A549 (cell line): Measurements from ENCODE around the gene MAPKAP1. TPM values are rescaled to one million over a fixed set of nuclear protein-coding genes. Genes with fewer than 3 reads are reported as not detected.

ENCODE experiments used
- ATAC-seq, 2 experiments: fragments of 200-7000 bp in 1 of 2; fragments of >200 bp in 1 of 2; cut with Nextera tagmentation in 1 of 2; cut with Tn5 transposase in 1 of 2; 3 replicates each; pipeline versions ENCODE4 v1.8.0 to v1.9.1; 2018 to 2020; ENCODE audit warnings: mild to moderate bottlenecking in 1 of 2, moderate library complexity in 1 of 2
- CTCF ChIA-PET: fragments of 300-600 bp; sonication (Branson Sonifier 250); formaldehyde crosslinking; extraction: SDS; loops from one replicate; lab custom pipeline; 2021; ENCODE audit warnings: antibody characterized with exemption, inconsistent platforms; lab: Yijun Ruan, JAX
- POLR2A ChIA-PET: fragments of 350-600 bp; formaldehyde crosslinking; extraction: SDS; loops from one replicate; lab custom pipeline; 2021; ENCODE audit warnings: antibody characterized with exemption, inconsistent platforms; lab: Yijun Ruan, JAX
- DNase-seq, 2 experiments: peaks; one replicate each; pipeline versions ENCODE4 v3.0.0 to v3.0.0-alpha.2; 2011 to 2016; ENCODE audit warnings: low read depth in 1 of 2, low spot score in 1 of 2
- FAIRE-seq: peaks from 2 replicates; lab custom pipeline; 2011; peaks lifted over from hg19 to GRCh38; lab: Jason Lieb, UNC
- H3K27ac ChIP-seq, 2 experiments: fragments of >200 bp; sonication (Bioruptor Twin); formaldehyde crosslinking; 3 replicates each; pipeline ENCODE4 v1.5.1; 2016 to 2017
- H3K4me1 ChIP-seq: fragments of >200 bp; sonication (Bioruptor Twin); formaldehyde crosslinking; 3 replicates; pipeline ENCODE4 v1.6.1; 2016
- H3K4me2 ChIP-seq: fragments of >200 bp; sonication (Bioruptor Twin); formaldehyde crosslinking; 3 replicates; pipeline ENCODE4 v1.6.1; 2016
- H3K4me3 ChIP-seq: fragments of >200 bp; sonication (Bioruptor Twin); formaldehyde crosslinking; 3 replicates; pipeline ENCODE4 v1.5.1; 2016
- H3K9me3 ChIP-seq: fragments of >200 bp; sonication (Bioruptor Twin); formaldehyde crosslinking; 3 replicates; pipeline ENCODE4 v1.6.1; 2016
- BHLHE40 ChIP-seq: IDR thresholded peaks from 2 replicates; pipeline ENCODE4 v1.6.1; 2012; ENCODE audit warnings: low read depth, low read length, inconsistent platforms
- CEBPB ChIP-seq, 2 experiments: fragments of >200 bp in 1 of 2; sonication (Bioruptor Twin) in 1 of 2; formaldehyde crosslinking in 1 of 2; IDR thresholded peaks; 2 replicates each; pipeline ENCODE4 v1.6.1; 2012 to 2016
- CHD2 ChIP-seq: fragments of 150-350 bp; IDR thresholded peaks from 2 replicates; pipeline ENCODE4 v1.6.1; 2014; ENCODE audit warnings: low read length; ENCODE audit not compliant: partially characterized antibody
- EHF ChIP-seq: fragments of 250-450 bp; sonication (Bioruptor Pico); IDR thresholded peaks from 2 replicates; pipeline ENCODE4 v1.5.0; 2020; ENCODE audit warnings: mild to moderate bottlenecking
- EHMT2 ChIP-seq: fragments of 200-600 bp; sonication (generic); IDR thresholded peaks from 2 replicates; pipeline ENCODE4 v1.6.1; 2016; ENCODE audit warnings: antibody characterized with exemption, low read depth, mild to moderate bottlenecking, moderate library complexity
- EP300 ChIP-seq, 2 experiments: fragments of >200 bp; sonication (Bioruptor Twin); formaldehyde crosslinking; IDR thresholded peaks; 2 replicates in 1 of 2; 3 replicates in 1 of 2; pipeline ENCODE4 v1.6.1; 2016 to 2017
- ESRRA ChIP-seq: fragments of 150-350 bp; IDR thresholded peaks from 2 replicates; pipeline ENCODE4 v1.6.1; 2014; ENCODE audit warnings: mild to moderate bottlenecking, low read length, borderline replicate concordance
- GATA3 ChIP-seq: IDR thresholded peaks from 2 replicates; pipeline ENCODE4 v1.6.1; 2012; ENCODE audit warnings: borderline replicate concordance
- HEYL ChIP-seq: fragments of 250-450 bp; sonication (Bioruptor Pico); IDR thresholded peaks from 2 replicates; pipeline ENCODE4 v1.8.0; 2021; ENCODE audit warnings: mild to moderate bottlenecking, moderate library complexity
- HOXA7 ChIP-seq: fragments of 250-450 bp; sonication (Bioruptor Pico); IDR thresholded peaks from 2 replicates; pipeline ENCODE4 v1.5.0; 2020; ENCODE audit warnings: mild to moderate bottlenecking, moderate library complexity
- HOXB5 ChIP-seq: fragments of 250-450 bp; sonication (Bioruptor Pico); IDR thresholded peaks from 2 replicates; pipeline ENCODE4 v1.5.0; 2020; ENCODE audit warnings: mild to moderate bottlenecking, moderate library complexity
- KDM5A ChIP-seq: fragments of 200-600 bp; sonication (generic); IDR thresholded peaks from 2 replicates; pipeline ENCODE4 v1.6.1; 2016; ENCODE audit warnings: antibody characterized with exemption, mild to moderate bottlenecking
- NPAS2 ChIP-seq: fragments of 250-450 bp; sonication (Bioruptor Pico); IDR thresholded peaks from 2 replicates; pipeline ENCODE4 v1.8.0; 2022; ENCODE audit warnings: mild to moderate bottlenecking, moderate library complexity, borderline replicate concordance
- NR3C1 ChIP-seq: fragments of >200 bp; sonication (Bioruptor Twin); formaldehyde crosslinking; IDR thresholded peaks from 3 replicates; pipeline ENCODE4 v1.6.1; 2017
- PHF8 ChIP-seq: fragments of 200-600 bp; sonication (generic); IDR thresholded peaks from 2 replicates; pipeline ENCODE4 v1.6.1; 2016; ENCODE audit warnings: low read depth, mild to moderate bottlenecking, antibody characterized with exemption, moderate library complexity, borderline replicate concordance
- RAD21 ChIP-seq, 2 experiments: fragments of >200 bp in 1 of 2; sonication (Bioruptor Twin) in 1 of 2; formaldehyde crosslinking in 1 of 2; IDR thresholded peaks in 1 of 2; conservative IDR thresholded peaks in 1 of 2; 2 replicates in 1 of 2; 3 replicates in 1 of 2; pipeline ENCODE4 v1.6.1; 2012 to 2018; ENCODE audit warnings: inconsistent platforms in 1 of 2
- RNF2 ChIP-seq: fragments of 200-600 bp; sonication (generic); IDR thresholded peaks from 2 replicates; pipeline ENCODE4 v1.6.1; 2016; ENCODE audit warnings: low read depth, mild to moderate bottlenecking, antibody characterized with exemption, moderate library complexity, borderline replicate concordance
- ZNF302 ChIP-seq: fragments of 250-450 bp; sonication (Bioruptor Pico); IDR thresholded peaks from 2 replicates; pipeline ENCODE4 v1.9.0; 2021; ENCODE audit warnings: inconsistent platforms, mild to moderate bottlenecking, moderate library complexity
- ZSCAN20 ChIP-seq: fragments of 250-450 bp; sonication (Bioruptor Pico); IDR thresholded peaks from 2 replicates; pipeline ENCODE4 v1.8.0; 2022; ENCODE audit warnings: mild to moderate bottlenecking, moderate library complexity
- WGBS: methylation state at CpG from one replicate; pipeline ENCODE4 v1.1.6; 2017; ENCODE audit errors: missing lambda C conversion rate; 5-methylcytosine and 5-hydroxymethylcytosine counted together
- polyA plus RNA-seq, 4 experiments: library from polyadenylated mRNA; depleted of rRNA in 3 of 4; stranded (reverse); fragments of >200 nt; fragmentation: RNase III in 1 of 4; extraction: RNeasy Plus Mini Kit Qiagen cat#74134 plus additional on column Dnase treatment in 1 of 4; gene quantifications; 2 replicates in 3 of 4; 3 replicates in 1 of 4; pipeline ENCODE4 v1.2.3, GENCODE V29; 2011 to 2017
- TF ChIP-seq, protein P1 (sequence below): fragments of 450-650 bp; IDR thresholded peaks from 2 replicates; pipeline ENCODE4 v1.6.1; 2014; ENCODE audit warnings: antibody characterized with exemption
- TF ChIP-seq, protein P2 (sequence below): fragments of >200 bp; sonication (Bioruptor Twin); formaldehyde crosslinking; IDR thresholded peaks from 3 replicates; pipeline ENCODE4 v1.5.1; 2016
- TF ChIP-seq, protein P3 (sequence below): IDR thresholded peaks from 2 replicates; pipeline ENCODE4 v1.6.1; 2012
- TF ChIP-seq, protein P4 (sequence below): fragments of 250-450 bp; sonication (Bioruptor Pico); IDR thresholded peaks from 2 replicates; pipeline ENCODE4 v1.5.0; 2020; ENCODE audit warnings: low read depth, mild to moderate bottlenecking, moderate library complexity

The MAPKAP1 gene
- polyA plus RNA-seq, 2 of the 4 experiments (the other 2 are of a cell fraction) = 49.9 to 119 TPM

DNA sequence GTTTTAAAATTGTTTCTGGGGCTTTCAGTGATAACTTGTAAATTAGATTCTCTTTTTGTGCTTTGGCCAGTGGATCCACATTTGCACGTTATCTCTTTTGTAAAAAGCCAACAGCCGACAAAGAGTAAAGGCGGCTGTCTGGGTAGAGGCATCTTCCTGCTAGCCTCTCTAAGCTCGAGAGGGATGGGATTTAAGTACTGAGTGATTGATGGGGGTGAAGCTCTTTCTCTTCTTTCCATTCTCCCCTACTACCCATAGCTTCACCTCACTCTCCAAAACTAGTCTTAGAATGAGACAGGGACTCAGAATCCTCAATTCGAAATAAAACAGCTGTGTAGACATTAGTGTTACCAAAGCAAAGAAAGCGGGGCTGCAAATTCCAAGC lies 43.6 kb upstream of the MAPKAP1 start:
- 89% methylated on average over 6 of the region's 6 CpGs for WGBS
- POLR2A ChIA-PET = interaction anchor here (1.0 kb wide), 1 partner anchor 44 kb away, joined by 4 read pairs; the partner anchor contains the start of gene MAPKAP1

DNA sequence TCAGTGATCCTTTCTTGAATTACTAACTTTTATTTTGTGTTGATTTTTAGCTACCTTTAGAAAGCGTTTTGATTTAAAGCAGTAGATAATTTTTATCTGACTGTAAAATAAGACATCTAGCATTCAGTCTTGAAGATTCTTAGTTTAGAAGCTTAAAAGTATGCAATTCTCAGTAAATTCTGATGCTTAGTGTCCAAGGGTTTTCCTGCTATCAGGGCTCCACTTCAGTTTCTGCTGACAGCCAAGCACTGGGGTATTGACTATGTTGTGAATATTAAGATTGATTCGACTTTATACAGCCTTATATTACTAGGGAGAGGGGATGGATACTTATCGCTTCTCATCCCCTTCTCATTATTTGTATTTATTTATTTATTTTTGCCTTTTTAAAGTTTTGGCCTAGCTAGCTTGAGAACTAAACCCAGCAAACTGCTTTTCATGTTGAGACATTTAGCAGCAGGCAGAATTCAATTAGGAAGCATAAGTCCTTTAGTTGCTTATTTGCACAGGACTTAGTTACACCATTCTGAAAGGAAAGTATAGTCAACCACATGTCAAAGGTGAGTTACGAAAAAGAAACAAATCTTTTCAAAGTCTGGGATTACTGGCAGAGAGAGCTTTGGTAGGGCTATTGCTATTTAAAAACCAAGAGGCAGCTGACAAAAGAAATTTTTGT lies 43.1 kb upstream of the MAPKAP1 start:
- CTCF ChIA-PET = interaction anchor here (1.0 kb wide), 1 partner anchor 19 kb away, joined by 3 read pairs; no protein-coding TSS in a partner anchor
- H3K4me3 ChIP-seq = no peak overlapping the region
- POLR2A ChIA-PET = interaction anchor here (1.0 kb wide), 1 partner anchor 43 kb away, joined by 4 read pairs; the partner anchor contains the start of gene MAPKAP1
- H3K9me3 ChIP-seq = no peaks in the 10 kb centered on the region
- DNase-seq (no peak), FAIRE-seq (no peak), ATAC-seq (no peak)
- no peak overlapping the region for H3K4me2 ChIP-seq
- H3K4me1 ChIP-seq = peaks cover 15% of the 10 kb centered on the region; the same call in 1 of the 3 replicates
- TF ChIP-seq, protein P1, sequence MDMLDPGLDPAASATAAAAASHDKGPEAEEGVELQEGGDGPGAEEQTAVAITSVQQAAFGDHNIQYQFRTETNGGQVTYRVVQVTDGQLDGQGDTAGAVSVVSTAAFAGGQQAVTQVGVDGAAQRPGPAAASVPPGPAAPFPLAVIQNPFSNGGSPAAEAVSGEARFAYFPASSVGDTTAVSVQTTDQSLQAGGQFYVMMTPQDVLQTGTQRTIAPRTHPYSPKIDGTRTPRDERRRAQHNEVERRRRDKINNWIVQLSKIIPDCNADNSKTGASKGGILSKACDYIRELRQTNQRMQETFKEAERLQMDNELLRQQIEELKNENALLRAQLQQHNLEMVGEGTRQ = no peak
- TF ChIP-seq RAD21 (conservative IDR thresholded peaks at IDR 0.05 in 1 of 2, IDR thresholded peaks at IDR 0.05 in 1 of 2) (no peak), CHD2 (no peak), HOXA7 (CRISPR knock-in tag) (no peak), KDM5A (no peak), ZNF302 (CRISPR knock-in tag) (no peak), GATA3 (no peak), RNF2 (no peak), ZSCAN20 (CRISPR knock-in tag) (no peak), PHF8 (no peak), EHMT2 (no peak), BHLHE40 (no peak), CEBPB (IDR thresholded peaks at IDR 0.05) (no peak), HEYL (CRISPR knock-in tag) (no peak), HOXB5 (CRISPR knock-in tag) (no peak), EHF (CRISPR knock-in tag) (no peak)
- TF ChIP-seq, protein P2, sequence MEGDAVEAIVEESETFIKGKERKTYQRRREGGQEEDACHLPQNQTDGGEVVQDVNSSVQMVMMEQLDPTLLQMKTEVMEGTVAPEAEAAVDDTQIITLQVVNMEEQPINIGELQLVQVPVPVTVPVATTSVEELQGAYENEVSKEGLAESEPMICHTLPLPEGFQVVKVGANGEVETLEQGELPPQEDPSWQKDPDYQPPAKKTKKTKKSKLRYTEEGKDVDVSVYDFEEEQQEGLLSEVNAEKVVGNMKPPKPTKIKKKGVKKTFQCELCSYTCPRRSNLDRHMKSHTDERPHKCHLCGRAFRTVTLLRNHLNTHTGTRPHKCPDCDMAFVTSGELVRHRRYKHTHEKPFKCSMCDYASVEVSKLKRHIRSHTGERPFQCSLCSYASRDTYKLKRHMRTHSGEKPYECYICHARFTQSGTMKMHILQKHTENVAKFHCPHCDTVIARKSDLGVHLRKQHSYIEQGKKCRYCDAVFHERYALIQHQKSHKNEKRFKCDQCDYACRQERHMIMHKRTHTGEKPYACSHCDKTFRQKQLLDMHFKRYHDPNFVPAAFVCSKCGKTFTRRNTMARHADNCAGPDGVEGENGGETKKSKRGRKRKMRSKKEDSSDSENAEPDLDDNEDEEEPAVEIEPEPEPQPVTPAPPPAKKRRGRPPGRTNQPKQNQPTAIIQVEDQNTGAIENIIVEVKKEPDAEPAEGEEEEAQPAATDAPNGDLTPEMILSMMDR = no peak
- TF ChIP-seq, protein P3, sequence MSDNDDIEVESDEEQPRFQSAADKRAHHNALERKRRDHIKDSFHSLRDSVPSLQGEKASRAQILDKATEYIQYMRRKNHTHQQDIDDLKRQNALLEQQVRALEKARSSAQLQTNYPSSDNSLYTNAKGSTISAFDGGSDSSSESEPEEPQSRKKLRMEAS = no peak
- no peak overlapping the region for H3K27ac ChIP-seq
- WGBS = 83% methylated on average over 4 of the region's 4 CpGs

More for the DNA sequence above, 43.6 kb upstream of the MAPKAP1 start:
- H3K4me1 ChIP-seq = peaks cover 11% of the 10 kb centered on the region; the same call in 1 of the 3 replicates
- H3K9me3 ChIP-seq = no peaks in the 10 kb centered on the region
- no peak for TF ChIP-seq EP300 (IDR thresholded peaks at IDR 0.05)
- no peak for TF ChIP-seq EHF (CRISPR knock-in tag)
- TF ChIP-seq NPAS2 (CRISPR knock-in tag) = no peak
- no peak for TF ChIP-seq PHF8
- TF ChIP-seq, protein P4, sequence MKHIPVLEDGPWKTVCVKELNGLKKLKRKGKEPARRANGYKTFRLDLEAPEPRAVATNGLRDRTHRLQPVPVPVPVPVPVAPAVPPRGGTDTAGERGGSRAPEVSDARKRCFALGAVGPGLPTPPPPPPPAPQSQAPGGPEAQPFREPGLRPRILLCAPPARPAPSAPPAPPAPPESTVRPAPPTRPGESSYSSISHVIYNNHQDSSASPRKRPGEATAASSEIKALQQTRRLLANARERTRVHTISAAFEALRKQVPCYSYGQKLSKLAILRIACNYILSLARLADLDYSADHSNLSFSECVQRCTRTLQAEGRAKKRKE (CRISPR knock-in tag) = no peak
- TF ChIP-seq KDM5A = no peak
- no peak for TF ChIP-seq ZNF302 (CRISPR knock-in tag)
- TF ChIP-seq NR3C1 = no peak
- TF ChIP-seq ESRRA = no peak
- TF ChIP-seq, protein P2 = no peak
- no peak for TF ChIP-seq RNF2
- no peak for TF ChIP-seq HOXA7 (CRISPR knock-in tag)
- no peak overlapping the region for H3K27ac ChIP-seq
- FAIRE-seq = no peak
- DNase-seq = no peak
- H3K4me3 ChIP-seq = no peak overlapping the region
- ATAC-seq = no peak
- no peak overlapping the region for H3K4me2 ChIP-seq
- CTCF ChIA-PET = interaction anchor here (1.0 kb wide), 1 partner anchor 19 kb away, joined by 3 read pairs; no protein-coding TSS in a partner anchor
